PFSK-1 (cell line): ENCODE results near the gene ELMO1.

Experiments used
- FOXP2 ChIP-seq: optimal IDR thresholded peaks from 2 replicates; pipeline ENCODE3; 2011; ENCODE audit warnings: borderline replicate concordance, control low read depth, inconsistent platforms; ENCODE audit not compliant: insufficient read depth; ENCODE audit errors: extremely low read length, extremely low read depth
- POLR2AphosphoS5 ChIP-seq: IDR thresholded peaks from 2 replicates; pipeline ENCODE4 v1.6.1; 2012; ENCODE audit warnings: low read depth, mild to moderate bottlenecking, control low read depth, low read length, moderate library complexity
- REST ChIP-seq, 2 experiments: IDR thresholded peaks; 2 replicates each; pipeline versions ENCODE4 v1.6.1 to v1.8.0; 2011 to 2012; ENCODE audit warnings: low read depth in 2 of 2, low read length in 2 of 2, control low read depth in 1 of 2, inconsistent platforms in 1 of 2, mild to moderate bottlenecking in 1 of 2, moderate library complexity in 1 of 2; ENCODE audit not compliant: insufficient read depth in 1 of 2
- SIN3A ChIP-seq: IDR thresholded peaks from 2 replicates; pipeline ENCODE4 v1.6.1; 2012; ENCODE audit warnings: mild to moderate bottlenecking, low read length, moderate library complexity, borderline replicate concordance; ENCODE audit not compliant: insufficient read depth
- TAF1 ChIP-seq: IDR thresholded peaks from 2 replicates; pipeline ENCODE4 v1.6.1; 2012; ENCODE audit warnings: low read length, control low read depth, borderline replicate concordance; ENCODE audit not compliant: insufficient read depth

The ELMO1 gene

DNA sequence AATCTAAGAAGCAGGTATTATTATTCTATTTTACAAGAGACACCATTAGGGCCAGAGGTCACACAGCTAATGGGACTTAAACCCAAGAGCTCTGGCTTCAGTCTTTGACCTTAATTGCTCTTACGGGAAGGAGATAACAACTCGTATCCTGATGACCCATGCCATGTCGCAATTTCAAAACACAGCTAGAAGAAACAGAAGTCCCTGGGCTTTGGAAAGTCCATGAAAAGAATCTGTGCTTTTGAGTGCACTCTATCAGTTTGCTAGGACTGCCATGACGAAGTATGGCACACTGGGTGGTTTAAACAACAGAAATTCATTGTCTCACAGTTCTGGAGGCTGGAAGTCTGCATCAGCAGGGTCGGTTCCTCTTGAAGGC is 476.5 kb downstream of the ELMO1 start:
- no peak for TF ChIP-seq TAF1

DNA sequence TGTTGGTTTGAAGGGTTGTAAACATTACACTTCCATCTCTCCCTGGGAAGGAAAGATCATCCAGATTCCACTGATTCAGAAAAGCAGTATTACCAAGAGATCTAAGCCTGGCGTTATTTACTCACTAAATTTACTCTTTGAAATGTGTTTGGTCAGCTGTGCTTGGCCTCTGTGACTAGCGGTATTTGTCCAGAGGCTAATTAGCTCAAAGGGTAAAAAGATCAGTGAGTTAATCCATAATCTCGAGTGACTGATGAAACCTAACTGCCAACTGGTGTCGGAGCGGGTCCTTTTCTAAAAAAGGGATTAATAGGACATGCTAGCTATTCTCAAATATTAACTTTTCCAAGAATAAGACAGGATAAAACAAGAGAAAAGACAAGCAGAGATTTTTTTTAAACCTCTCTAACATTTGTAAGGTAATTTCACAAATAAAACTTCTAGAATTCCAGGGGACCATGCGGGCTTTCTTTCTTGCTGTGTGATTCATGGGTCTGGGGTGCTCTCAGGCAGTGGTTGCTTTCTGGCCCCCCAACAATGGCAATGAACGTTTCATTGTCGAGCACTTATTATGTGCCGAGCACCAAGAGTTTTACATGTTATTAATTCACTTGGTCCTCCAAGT is 477.0 kb downstream of the ELMO1 start:
- TF ChIP-seq REST (IDR thresholded peaks at IDR 0.05; ENCODE audit: insufficient read depth in 1 of 2, low read depth in 2 of 2, low read length in 2 of 2): no peak
- TF ChIP-seq TAF1: no peak
- TF ChIP-seq POLR2AphosphoS5: no peak
- TF ChIP-seq SIN3A: no peak
- TF ChIP-seq FOXP2: no peak

DNA sequence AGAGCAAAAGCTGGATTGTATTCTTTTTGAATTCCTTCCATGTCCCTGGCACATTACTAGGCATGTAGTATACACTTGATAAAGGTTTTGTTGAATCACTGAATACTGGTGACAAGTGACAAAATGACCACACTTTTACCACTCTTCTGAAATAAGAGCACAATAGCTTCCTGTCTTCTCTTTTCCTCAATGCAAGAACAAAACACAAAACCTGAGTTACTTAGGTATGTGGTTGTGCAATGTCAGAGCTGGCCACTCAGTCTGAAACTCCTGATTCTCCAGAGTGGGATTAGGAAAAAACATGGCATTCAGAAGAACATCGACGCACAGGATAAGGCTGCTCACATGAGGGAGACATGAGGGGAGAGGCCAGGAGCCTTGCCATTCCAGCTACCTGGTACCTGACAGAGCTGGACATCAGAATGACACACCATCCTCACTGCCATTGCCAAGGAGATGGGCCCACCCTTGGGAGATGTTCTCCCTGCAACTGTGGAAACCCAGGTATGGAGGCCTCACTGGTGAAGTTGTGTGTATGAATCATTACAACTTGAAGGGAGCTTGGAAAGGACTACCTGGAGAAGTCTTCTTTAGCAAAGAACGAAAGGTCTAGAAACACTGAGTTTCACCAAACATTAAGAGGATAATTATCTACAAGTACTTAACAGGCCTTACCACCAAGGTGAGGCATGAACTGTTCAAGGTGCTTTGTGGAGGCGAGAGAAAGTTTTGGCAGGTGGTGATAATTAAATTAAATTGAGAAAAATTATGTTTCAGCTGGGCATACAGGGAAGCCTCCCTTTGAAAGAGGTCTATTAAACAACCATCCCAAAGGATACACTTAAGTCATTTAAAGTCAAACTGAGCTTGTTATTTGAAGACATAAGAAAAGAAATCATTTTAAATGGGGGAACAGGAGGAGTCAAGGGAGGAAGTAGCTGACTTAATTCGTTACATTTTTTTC is 477.8 kb downstream of the ELMO1 start:
- no peak for TF ChIP-seq SIN3A
- no peak for TF ChIP-seq FOXP2
- TF ChIP-seq TAF1: no peak
- TF ChIP-seq POLR2AphosphoS5: no peak
- no peak for TF ChIP-seq REST (IDR thresholded peaks at IDR 0.05; ENCODE audit: insufficient read depth in 1 of 2, low read depth in 2 of 2, low read length in 2 of 2)

DNA sequence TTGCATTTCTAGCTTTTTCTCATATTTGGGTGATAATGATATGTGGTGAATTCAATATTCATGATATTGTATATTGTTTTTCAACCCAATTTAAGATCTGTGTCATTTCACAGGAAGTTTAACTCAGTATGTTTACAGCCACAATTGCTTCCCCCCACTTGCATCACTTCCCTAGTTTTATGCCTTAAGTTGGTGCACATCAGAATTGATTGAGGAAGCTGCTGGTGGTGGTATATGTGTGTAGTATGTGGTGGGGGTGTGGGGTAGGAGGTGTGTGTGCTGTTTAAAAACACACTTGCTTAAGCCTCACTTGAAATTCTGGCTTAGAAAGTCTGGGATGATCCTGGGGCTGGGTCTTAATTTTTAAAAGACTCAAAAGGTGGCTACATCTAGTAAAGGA is 479.3 kb downstream of the ELMO1 start:
- no peak for TF ChIP-seq REST (IDR thresholded peaks at IDR 0.05; ENCODE audit: insufficient read depth in 1 of 2, low read depth in 2 of 2, low read length in 2 of 2)

DNA sequence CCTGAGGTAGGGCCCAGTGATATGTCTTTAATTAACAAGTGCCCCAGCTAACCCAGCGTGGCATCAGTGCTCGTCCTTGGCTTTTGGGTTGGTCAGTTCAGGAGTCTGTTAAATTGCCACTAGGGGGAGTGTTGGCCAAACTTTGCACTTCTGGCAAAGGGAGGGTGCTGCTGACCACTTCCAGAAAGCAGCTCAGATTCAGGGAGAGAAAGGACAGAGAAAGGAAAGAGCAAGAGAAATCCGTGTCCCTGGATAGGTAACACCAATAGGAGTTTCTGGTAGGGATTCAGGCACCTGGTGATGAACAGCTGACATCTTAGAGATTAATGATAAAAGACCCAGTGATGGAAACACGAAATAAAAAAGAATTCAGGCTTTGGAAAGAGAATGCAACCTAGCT is 481.3 kb downstream of the ELMO1 start:
- TF ChIP-seq TAF1: no peak
- TF ChIP-seq REST (IDR thresholded peaks at IDR 0.05; ENCODE audit: insufficient read depth in 1 of 2, low read depth in 2 of 2, low read length in 2 of 2): no peak
- no peak for TF ChIP-seq SIN3A
- TF ChIP-seq FOXP2: no peak
- no peak for TF ChIP-seq POLR2AphosphoS5
